Femur (tissue), 1 donor: Measurements from ENCODE around the gene PIEZO2.
"Not testable (repeated sequence)": the region's sequence is repeated elsewhere in the genome, so short reads cannot be mapped to it uniquely, and the experiment has no call there.

ENCODE experiments used
- DNase-seq: peaks from one replicate; pipeline ENCODE4 v3.0.0-alpha.2; 2017

Gene PIEZO2

DNA sequence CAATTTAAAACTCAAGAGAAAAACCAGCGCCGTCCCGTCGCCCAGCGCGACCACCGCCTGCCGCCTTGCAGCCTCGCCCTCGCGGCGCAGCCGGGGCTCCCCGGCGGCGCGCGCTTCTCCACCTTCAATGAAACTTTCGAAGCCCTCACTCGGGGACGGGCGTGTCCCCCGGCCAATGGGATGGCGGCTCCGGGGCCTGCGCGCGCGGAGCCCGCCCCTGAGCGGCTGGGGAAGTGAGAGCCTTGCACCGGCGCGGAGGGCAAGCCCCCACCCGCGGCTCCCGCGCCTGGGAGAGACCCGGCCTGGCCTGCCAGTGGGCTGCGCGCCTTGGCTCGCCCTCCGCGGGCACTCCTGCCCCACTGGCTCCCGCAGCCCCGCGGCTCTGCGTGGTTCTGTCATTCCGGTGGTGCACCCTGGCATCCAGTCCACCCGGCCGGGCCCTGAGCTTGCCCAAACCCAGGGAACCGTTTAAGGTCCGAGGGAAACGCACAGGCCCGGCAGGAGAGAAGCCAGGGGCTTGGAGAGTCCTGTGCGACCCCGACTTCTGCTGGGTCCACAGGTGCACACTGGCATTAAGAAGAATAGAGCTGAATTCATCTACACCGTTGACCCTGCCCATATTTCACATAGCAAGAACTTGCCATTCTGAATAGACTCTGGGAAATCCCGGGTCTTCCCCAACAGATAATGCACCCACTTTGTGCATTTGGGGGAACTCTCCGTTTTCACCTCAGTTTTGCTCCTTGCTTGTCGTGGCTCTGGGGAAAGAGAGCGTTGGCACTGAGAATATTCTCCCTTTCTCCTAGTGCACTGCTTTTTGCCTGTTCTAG lies at the start of gene PIEZO2:
PIEZO2 (minus strand) TSS at position 129 of the 830 bp plus-strand sequence. CDS start 981 bp downstream, outside the sequence.
- peak; percentile 91 for DNase-seq

DNA sequence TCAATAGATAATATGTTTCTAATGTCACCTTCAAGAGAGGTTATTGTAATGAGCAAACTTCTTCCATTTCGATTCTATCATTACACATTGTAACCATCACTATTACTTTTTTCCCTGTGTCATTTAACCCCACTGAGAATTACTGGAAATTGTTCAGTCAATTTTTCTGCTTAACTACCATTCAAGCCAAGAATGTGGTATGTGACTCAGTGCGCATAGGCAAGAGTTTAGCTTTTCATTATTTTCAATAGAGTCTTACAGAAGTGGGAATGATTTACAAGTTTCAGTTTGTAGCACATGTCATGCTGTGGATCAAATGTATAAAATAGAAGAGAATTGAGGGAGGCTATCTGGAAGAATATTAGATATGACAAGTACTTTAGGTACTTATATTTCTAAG lies 34.3 kb upstream of the PIEZO2 start:
- DNase-seq, result no peak

- not testable (repeated sequence) for DNase-seq
Observed at GRCh38 chr18:11181629-11182028, 32.3 kb upstream of the PIEZO2 start.

DNA sequence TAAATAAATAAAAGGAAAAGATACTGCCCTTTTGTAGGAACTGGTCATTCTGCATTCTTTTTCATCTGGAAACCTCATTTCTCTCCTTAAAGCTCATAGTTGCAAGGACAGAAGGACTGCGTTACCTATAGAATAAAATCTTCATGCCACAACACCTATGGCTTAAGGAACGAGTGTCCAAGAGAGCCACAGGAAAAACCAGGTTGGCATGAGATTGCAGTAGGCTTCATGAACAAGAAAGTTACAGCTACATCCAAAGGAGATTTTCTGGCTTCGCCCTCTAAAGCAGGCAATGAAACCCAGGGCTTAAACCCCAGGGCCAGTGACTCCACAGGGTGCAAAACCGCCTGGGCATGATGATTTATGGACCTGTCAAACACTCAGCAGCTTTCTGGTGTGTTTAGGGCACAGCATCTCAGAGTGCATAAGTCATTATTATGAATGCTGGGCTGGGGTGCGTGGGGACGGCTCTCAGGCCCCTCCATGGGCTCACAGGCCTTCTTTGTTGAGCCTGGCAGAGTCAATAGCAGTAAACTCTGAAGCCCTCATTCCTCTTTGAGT lies 30.7 kb upstream of the PIEZO2 start:
- no peak for DNase-seq

DNA sequence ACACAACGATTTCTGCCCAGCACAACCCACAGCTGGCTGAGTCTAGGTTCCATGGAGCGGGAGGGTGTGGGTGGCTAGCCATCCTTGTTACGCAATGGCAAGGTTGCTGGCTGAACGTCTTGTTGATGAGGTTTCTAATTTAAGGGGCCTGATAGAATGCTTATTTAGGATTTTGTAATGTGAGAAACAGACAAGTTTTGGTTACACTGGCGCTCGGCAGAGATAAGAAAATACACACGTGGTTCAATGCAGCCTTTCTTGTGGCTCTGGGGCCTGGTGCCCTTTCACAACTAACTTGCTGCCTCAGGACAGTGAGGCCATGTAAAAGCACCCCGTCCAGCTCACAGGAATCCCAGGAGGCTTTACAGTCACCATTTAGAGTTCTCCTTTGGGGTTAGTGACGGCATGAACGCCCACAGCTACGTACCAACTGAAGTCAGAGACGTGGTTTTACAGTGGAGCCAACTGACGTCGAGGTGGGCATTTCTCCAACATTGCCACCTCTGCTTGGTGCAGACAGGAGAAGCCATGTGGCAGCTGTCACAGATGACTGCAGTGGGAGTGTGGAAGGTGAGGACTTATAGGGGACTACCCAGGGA lies 29.7 kb upstream of the PIEZO2 start:
- no peak for DNase-seq

DNA sequence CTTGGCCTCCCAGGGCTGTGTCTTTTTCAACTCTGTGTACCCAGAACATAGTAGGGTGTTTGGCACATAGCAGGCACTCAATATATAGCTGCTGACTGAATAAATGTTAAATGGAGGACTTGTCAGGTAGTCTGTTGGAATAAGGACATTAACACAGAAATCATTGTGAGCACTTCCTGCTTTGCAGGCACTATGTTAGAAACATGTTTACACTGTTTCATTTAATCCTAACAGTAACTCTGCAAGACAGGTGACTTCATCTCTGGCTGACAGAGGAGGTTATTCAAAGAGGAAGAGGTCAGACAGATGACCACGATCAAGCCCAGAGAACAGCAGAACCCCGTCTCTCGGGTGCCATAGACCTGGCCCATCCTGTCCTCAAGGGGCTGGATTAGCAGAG lies 28.0 kb upstream of the PIEZO2 start:
- DNase-seq, result no peak

- DNase-seq, result peak; percentile 63
Observed at GRCh38 chr18:11176481-11176881, 27.1 kb upstream of the PIEZO2 start.

DNA sequence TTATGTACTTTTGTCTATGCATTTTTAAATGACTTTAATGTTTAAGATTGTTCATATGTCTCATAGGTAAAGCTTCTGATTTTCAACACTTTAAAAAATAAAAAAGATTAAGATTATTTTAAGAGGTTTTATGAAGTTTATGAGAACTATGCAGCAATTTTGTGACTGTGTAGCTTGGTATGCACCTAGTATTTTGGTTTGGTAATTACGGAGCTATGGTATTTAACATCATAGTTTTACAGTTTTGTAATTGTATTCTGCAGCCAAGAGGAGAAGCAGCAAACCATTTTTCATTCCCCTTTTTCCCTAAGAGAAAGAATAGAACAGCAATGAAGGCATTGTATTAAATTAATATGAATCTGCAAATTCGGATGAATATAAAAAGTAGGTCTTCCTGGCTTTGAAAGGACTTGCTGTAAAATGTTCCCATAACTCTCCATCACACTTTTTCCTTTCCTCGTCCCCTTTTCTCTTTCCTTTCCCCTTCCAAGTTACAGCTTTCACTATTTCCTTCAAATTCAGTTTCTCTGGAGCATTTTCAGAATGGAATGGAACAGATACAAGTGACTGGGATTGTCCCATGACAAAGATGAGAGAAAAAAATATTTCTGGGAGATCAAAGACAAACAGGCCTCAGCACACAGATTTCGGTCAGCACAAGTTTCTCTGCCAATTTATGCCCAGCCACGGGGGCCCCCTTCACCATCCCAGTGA lies 26.1 kb upstream of the PIEZO2 start:
- no peak for DNase-seq

DNA sequence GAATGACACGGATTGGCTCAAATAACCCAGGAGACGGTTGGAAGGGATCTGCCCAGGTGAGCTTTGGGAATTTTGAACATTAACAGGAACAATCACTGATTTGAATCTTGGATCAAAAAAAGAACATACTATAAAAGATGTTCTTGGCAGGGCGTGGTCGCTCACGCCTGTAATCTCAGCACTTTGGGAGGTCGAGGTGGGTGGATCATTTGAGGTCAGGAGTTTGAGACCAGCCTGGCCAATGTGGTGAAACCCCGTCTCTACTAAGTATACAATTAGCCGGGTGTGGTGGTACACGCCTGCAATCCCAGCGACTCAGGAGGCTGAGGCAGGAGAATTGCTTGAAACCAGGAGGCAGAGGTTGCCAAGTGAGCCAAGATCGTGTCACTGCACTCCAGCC lies 24.8 kb upstream of the PIEZO2 start:
- not testable (repeated sequence) for DNase-seq

DNA sequence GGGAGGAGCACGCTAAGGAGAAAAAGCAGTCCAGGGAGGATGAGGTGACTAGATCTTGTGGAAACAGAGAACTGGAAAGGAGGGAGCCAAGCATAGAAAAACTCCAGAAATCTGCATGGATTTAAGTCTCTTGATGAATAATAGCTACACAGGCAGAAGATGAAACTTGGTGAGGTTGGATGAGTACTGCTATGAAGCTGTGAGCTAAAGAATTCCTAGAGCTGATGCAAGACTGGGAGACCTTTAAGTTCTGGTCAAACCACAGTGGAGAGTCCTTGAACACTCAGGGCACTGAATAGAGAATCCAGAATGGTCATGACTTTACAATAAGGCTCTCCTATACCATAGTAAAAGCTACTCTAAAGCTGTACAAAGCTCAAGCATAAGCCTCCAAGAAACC lies 18.4 kb upstream of the PIEZO2 start:
- DNase-seq, result no peak

DNA sequence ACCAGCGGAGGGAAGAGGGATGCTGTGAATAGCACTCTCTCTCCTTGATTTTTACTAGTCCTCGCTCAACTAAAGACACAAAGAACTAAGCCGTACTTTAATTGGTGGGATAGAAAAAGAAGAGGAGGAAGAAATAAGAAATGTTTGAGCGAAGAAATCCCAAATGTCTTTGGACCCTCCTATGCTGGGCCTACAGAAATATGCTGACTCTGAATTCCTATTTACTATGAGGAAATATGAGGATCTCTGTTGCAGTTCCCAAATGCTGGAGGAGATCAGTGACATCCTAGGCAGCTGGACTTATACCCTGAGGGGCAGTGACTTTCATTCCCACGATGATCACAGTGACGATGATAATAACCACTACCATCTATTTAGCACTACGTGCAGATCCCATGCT lies 16.6 kb upstream of the PIEZO2 start:
- no peak for DNase-seq

DNA sequence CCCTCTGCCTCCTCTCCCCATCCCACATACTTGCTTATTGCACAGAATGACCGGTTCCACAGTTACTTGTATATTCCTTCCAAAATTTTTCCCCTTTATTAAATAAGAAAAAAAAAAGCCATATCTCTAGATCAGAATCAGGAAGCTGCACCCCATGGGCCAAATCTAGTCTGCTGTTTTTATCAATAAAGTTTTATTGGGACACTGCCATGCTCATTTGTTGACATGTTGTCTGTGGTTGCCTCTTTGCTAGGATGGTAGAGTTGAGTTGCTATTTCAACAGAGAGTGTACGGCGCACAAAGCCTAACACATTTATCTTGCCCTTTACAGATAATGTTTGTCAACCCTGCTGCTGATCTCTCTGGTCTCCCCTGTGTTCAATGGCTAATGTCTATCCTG lies 15.8 kb upstream of the PIEZO2 start:
- no peak for DNase-seq

DNA sequence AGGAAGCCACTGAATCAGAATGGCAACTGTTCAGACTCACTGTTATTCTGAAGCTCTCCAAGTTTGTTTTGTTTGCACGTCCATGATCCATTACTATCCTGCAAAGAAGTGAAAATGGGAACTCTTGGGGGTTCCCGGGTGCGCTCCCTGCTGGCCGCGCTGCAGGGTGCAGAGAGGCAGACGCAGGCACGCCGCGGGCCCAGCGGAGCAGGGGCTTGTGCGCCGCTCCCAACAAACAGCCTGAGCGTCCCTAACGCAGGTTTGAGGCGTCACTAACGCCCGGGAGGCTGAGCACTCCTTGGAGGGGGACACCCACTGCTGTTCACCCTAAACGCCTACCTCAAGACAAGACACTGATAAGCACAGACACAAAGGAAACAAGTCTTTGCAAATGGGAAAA lies 14.3 kb upstream of the PIEZO2 start:
- no peak for DNase-seq

- no peak for DNase-seq
Observed at GRCh38 chr18:11162889-11163288, 13.5 kb upstream of the PIEZO2 start.

DNA sequence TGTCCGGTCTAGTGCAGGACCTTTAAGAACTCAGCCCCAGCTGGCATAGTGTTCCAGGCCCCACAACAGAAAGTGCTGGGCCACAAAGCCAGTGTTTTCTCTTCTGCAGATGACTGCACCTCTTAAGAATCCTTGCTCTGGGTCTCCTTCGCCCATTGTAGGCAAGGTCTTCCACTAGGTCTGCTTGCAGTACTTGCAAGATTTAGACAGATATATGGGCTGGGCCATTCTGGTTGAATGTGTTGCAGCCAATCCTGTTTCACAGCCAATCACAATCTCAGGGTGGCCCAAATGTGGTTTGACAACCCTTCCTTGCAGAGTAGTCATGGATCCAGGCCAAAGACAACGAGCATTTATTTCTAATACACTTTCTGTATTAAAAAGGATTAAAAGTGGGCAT lies 13.1 kb upstream of the PIEZO2 start:
- no peak for DNase-seq

DNA sequence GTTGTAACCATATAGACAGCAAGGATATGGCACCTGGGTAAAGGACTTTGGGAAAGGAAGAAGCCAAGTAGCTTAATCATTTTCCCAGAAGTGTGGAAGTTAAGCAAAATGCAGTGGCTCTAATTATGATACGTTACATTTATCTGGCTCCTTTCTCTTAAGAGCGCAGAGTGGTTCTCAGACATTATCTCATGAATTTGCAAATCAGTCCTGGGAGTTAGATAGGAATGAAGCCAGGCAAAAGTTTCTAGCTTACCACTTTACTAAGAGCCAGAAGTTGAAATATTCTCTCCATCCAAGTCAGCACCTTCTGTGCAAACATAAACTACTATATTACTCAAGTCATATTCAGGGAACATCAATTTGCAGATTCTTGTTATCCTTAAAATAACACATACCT lies 10.9 kb upstream of the PIEZO2 start:
- no peak for DNase-seq

GRCh38 chr18:11159844-11160243 lies 10.5 kb upstream of the PIEZO2 start:
- no peak for DNase-seq

- DNase-seq, result no peak
Observed at GRCh38 chr18:11156978-11157377, 7.6 kb upstream of the PIEZO2 start.

DNA sequence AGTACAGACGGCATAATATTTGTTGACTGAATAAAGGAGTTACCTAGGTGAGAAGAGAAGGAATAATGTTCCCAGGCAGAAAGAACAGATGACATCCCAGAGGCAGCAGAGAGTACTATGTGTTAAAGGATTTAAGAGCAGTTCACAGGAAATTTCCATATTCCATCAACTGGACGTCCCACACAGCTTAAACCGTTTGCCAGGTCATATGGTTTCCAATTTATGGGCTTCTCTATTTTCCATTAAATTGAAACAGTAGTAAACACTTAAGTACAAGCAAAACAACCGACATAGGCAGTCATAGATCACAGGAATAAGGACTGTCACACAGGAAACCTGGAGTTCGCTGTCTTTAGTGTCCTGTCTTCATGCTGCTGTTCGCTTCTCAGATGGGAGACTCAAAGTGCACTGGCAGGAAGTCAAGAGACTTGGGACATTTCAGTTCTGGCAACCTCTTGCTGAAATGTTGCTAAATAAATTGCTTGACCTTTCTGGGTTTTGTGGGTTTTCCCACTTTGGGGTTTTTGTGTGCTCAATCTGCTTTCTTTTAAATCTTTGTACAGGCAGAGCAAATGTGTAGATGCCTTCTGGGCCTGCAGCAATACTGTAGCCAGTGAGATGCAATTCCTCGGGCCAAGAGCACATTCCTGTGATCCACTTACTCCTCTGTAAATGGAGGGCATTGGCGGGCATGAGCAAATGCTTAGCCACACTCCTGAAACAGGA lies 5.8 kb upstream of the PIEZO2 start:
- DNase-seq, result peak; percentile 45

- no peak for DNase-seq
Observed at GRCh38 chr18:11154368-11154989, 5.1 kb upstream of the PIEZO2 start.

DNA sequence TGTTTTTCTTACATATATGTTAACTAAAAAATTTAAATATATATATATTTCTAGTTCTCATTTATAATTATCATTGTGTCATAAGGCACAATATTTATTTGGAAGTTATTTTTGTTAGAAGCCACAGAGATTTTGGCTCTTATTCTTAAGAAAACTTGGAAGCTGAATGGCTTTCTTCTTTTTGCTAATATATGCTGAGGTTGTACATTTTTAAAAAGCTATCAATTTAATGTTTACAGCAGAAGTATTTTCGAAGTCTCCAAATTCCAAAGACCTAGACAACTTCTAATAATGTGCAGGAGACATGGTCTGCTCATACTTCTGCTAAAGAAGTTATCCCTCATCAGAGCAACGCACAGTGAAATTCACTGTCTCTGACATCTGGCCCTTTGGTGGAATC lies 3.7 kb upstream of the PIEZO2 start:
- no peak for DNase-seq

GRCh38 chr18:11150271-11150615 lies 874 bp upstream of the PIEZO2 start:
- DNase-seq, result no peak
